K562 treated with DMSO at 1 percent for 12 hours (cell line): ENCODE results near the gene SLC25A44. TPM values are rescaled to one million over a fixed set of nuclear protein-coding genes. Genes with fewer than 3 reads are reported as not detected.

Source experiments
- total RNA-seq: library from RNA; unstranded; fragments of 300-600 nt; gene quantifications from 2 replicates; pipeline ENCODE4 v1.2.3, GENCODE V29; 2022; ENCODE audit not compliant: insufficient read depth

SLC25A44 gene, protein sequence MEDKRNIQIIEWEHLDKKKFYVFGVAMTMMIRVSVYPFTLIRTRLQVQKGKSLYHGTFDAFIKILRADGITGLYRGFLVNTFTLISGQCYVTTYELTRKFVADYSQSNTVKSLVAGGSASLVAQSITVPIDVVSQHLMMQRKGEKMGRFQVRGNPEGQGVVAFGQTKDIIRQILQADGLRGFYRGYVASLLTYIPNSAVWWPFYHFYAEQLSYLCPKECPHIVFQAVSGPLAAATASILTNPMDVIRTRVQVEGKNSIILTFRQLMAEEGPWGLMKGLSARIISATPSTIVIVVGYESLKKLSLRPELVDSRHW
- 9.3 and 18.5 TPM in 2 replicates for total RNA-seq

DNA sequence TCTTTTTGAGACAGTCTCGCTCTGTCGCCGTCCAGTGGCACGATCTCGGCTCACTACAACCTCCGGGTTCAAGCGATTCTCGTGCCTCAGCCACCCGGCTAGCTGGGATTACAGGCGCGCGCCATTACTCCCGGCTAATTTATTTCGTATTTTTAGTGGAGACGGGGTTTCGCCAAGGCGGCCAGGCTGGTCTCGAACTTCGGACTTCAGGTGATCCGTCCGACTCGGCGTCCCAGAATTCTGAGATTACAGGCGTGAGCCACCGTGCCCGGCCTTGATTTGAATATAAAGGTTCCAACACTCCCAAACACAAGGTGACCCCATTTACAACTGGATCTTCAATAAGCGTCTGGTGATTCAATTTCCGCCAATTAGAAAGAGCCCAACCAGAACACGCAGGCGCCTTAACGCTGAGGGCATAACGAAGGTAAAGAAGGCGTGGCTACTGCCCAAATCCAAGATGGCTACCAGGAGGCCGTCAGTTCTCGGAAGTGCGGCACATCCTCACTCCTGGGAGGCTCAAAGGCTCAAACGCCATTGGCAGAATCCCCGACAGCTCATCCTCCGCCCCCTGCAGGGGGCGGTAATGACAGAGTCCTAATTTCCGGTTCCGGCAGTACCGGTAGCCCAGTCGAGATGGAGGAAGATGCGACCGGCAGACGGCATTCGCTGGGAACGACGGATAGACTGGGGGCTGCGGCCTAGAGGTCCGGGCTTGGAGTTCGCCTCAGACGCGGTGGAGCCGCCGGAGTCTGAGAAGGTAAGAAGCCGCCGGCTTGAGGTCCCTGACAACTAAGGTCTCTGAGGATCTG is at the start of gene SLC25A44:
TSS of gene SLC25A44 (plus strand) at position 617 of the 812 bp plus-strand sequence. CDS start 5,744 bp downstream, outside the sequence.

DNA sequence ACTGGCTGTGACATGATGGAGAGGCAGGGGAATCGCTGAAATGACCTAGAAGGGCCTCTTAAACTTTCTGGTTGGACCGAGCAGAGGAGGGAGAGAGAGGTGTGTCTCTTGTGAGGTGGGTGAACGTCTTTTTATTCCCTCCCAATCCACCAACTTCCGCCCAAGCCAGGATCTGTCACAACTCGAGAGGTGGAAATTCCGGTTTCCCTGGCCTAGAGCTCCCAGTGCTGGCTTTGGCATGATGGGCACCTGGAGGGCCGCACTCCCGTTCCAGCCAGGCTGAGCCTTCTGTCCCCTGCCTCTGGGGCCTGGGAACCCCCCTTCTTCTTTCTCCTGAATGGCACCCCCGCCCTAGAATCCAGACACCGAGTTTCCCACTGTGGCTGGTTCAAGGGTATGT is 40.5 kb upstream of the SLC25A44 start, which contains the start of gene SEMA4A:
TSS of gene SEMA4A (plus strand) at position 224 of the 400 bp plus-strand sequence. CDS start 994 bp downstream, outside the sequence.

DNA sequence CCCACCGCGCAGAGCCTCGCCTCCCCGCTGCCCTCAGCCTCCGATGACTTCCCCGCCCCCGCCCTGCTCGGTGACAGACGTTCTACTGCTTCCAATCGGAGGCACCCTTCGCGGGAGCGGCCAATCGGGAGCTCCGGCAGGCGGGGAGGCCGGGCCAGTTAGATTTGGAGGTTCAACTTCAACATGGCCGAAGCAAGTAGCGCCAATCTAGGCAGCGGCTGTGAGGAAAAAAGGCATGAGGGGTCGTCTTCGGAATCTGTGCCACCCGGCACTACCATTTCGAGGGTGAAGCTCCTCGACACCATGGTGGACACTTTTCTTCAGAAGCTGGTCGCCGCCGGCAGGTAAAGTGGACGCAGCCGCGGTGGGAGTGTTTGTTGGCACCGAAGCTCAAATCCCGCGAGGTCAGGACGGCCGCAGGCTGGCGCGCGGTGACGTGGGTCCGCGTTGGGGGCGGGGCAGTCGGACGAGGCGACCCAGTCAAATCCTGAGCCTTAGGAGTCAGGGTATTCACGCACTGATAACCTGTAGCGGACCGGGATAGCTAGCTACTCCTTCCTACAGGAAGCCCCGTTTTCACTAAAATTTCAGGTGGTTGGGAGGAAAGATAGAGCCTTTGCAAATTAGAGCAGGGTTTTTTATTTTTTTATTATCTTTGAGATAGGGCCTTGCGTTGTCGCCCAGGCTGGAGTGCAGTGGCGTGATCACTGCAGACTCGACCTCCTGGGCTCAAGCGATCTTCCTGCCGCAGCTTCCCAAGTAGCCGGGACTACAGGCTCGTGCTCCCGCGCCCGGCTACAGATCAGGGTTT is 19.1 kb downstream of the SLC25A44 start, which contains the start of gene PMF1:
TSS of gene PMF1 (plus strand) at position 175 of the 811 bp plus-strand sequence. CDS start at position 184, 9 bp downstream.

DNA sequence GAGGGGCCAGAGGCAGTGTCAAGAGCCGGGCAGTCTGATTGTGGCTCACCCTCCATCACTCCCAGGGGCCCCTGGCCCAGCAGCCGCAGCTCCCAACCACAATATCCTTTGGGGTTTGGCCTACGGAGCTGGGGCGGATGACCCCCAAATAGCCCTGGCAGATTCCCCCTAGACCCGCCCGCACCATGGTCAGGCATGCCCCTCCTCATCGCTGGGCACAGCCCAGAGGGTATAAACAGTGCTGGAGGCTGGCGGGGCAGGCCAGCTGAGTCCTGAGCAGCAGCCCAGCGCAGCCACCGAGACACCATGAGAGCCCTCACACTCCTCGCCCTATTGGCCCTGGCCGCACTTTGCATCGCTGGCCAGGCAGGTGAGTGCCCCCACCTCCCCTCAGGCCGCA is 48.0 kb downstream of the SLC25A44 start, which contains the start of gene BGLAP:
TSS of gene BGLAP (plus strand) at position 259 of the 400 bp plus-strand sequence. CDS start at position 307, 48 bp downstream.

DNA sequence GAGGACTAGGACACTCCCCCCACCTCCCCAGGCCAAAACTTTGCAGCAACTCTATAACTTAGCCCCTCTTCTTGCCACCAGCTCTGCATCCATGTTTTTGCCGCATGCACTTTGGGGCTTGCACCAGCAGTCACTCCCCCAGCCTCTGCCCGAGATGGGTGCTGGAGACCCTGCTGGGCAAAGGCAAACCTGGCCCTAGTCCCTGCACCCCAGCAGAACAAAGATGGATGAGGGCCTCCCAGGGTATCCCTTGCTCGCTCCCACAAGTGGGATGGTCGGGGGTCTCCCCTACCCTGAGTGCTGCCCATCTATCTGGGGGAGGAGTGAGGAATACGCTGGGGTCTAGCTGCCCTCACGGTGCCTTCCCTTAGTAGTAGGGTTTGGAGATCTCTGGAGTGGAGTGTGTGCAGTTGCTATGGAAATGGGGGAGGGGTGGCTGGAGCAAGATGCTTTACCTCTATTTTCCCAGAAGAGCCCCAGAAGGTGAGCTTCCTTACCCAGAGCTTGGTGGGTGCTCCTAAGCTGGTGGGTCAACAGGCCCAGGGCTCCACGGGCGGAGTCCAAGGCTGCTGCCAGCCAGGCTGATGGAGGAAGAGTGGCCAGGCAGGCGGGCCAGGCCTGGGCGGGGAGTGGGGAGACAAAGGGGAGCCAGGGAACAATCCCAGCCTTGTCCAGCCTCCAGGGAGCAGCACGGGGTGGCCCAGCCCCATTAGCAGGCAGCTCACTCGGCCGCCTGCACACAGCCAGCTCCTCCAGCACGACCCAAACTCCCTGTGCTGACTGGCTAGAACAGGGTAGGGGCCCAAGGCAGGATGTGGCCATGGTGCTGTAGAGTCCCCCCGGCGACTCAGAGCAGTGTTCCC is 53.8 kb downstream of the SLC25A44 start, which contains the start of gene PAQR6:
TSS of gene PAQR6 (minus strand) at position 597 of the 863 bp plus-strand sequence. CDS start 1,325 bp downstream, outside the sequence.

Other genes with a start within 250 kb of the SLC25A44 start
- gene ARHGEF2, start 215.6 kb upstream of the SLC25A44 start, total RNA-seq = 116 and 179 TPM in 2 replicates
- 370 and 380 TPM in 2 replicates for gene SSR2, start 173.2 kb upstream of the SLC25A44 start, total RNA-seq
- gene UBQLN4, start 140.3 kb upstream of the SLC25A44 start, total RNA-seq = 23.4 and 46.6 TPM in 2 replicates
- gene LAMTOR2, start 139.3 kb upstream of the SLC25A44 start, total RNA-seq = 90.5 and 94.8 TPM in 2 replicates
- not detected in 2 replicates for gene RAB25, start 132.9 kb upstream of the SLC25A44 start, total RNA-seq
- 0.96 and 5.5 TPM in 2 replicates for gene MEX3A, start 111.6 kb upstream of the SLC25A44 start, total RNA-seq
- 239 and 270 TPM in 2 replicates for gene LMNA, start 79.4 kb upstream of the SLC25A44 start, total RNA-seq
- gene SEMA4A, start 40.5 kb upstream of the SLC25A44 start, total RNA-seq = 1.6 TPM in 1 of 2 replicates, not detected in the other
- 96.6 and 113 TPM in 2 replicates for gene PMF1, start 18.9 kb downstream of the SLC25A44 start, total RNA-seq
- gene BGLAP, start 48.1 kb downstream of the SLC25A44 start, total RNA-seq = not detected in 2 replicates
- gene PAQR6, start 54.0 kb downstream of the SLC25A44 start, total RNA-seq = 4.1 and 4.5 TPM in 2 replicates
- 36.7 and 73.9 TPM in 2 replicates for gene SMG5, start 88.7 kb downstream of the SLC25A44 start, total RNA-seq
- 3.2 and 7.2 TPM in 2 replicates for gene TMEM79, start 90.2 kb downstream of the SLC25A44 start, total RNA-seq
- 33.1 and 35.7 TPM in 2 replicates for gene GLMP, start 101.6 kb downstream of the SLC25A44 start, total RNA-seq
- not detected in 2 replicates for gene VHLL, start 105.2 kb downstream of the SLC25A44 start, total RNA-seq
- 311 and 326 TPM in 2 replicates for gene CCT3, start 144.2 kb downstream of the SLC25A44 start, total RNA-seq
- 3.8 TPM in 1 of 2 replicates, not detected in the other for gene TSACC, start 144.4 kb downstream of the SLC25A44 start, total RNA-seq
- gene RHBG, start 175.1 kb downstream of the SLC25A44 start, total RNA-seq = not detected in 2 replicates